HG02973 (cell line): Measurements from ENCODE around the gene NFXL1.
"Not testable (repeated sequence)": the region's sequence is repeated elsewhere in the genome, so short reads cannot be mapped to it uniquely, and the experiment has no call there.

Experiments used
- ATAC-seq: cut with Tn5 transposase; IDR thresholded peaks from one replicate; pipeline ENCODE4 v1.9.1; 2021; ENCODE audit warnings: moderate library complexity; ENCODE audit not compliant: unreplicated experiment

NFXL1 gene

DNA sequence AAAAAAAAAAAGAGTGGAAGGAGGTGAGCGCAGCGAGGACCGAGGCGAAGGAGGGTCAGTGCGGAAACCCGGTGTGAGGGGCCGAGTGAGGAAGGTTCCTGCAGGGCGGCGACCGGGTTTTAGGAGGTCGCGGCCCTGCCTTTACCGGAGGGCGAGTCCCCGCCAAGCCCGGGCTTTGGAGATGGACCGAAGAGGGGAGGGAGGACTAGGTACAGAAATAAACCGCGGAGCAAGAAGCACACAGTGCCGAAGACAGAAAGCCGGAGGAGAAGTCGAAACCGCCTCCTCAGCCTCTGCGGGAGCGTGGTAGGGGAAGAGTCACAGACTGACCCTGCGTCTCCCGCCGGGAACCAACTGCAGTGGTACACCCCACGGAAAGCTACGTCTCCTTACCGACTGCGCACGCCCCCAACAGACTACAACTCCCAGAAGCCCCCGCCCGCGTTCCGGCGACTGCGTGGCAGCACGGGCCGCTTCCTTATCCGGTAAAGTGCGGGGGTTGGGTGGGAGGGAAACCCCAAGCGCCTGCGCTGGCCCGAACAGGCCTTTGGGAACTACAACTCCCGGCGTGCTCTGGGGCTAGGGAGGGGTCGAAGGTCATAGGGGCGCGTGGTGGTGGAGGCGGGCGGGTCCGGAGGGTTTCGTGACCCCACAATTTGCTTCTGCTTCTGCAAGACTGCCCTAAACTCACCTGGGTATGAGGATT, at the start of gene NFXL1:
Gene NFXL1, minus strand, starts transcription at position 364 of the 706 bp plus-strand sequence. CDS start 380 bp downstream, outside the sequence.
- peak; percentile 96 for ATAC-seq

GRCh38 chr4:47954677-47955076, 40.3 kb upstream of the NFXL1 start:
- no peak for ATAC-seq

- no peak for ATAC-seq
Observed at GRCh38 chr4:47954245-47954644, 39.9 kb upstream of the NFXL1 start.

- no peak for ATAC-seq
Observed at GRCh38 chr4:47945930-47946726, 31.7 kb upstream of the NFXL1 start.

GRCh38 chr4:47942081-47942819, 27.9 kb upstream of the NFXL1 start:
- no peak for ATAC-seq

DNA sequence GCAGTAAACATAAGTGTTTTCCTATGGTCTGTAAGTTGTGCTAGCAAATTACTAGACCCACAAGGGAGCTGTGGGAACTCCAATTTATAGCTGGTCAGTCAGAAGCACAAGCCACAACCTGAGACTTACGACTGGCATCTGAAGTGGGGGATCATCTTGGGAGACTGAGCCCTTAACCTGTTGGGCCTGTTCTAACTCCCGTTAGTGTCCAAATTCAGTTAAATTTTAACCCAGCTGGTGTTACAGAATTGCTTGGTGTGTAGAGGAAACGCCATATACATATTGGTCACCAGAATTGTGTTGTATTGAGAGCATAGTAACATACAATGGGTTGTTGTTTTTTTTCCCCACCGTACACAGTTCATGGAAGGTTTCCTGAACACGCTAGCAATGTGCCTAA, 25.1 kb upstream of the NFXL1 start:
- no peak for ATAC-seq

DNA sequence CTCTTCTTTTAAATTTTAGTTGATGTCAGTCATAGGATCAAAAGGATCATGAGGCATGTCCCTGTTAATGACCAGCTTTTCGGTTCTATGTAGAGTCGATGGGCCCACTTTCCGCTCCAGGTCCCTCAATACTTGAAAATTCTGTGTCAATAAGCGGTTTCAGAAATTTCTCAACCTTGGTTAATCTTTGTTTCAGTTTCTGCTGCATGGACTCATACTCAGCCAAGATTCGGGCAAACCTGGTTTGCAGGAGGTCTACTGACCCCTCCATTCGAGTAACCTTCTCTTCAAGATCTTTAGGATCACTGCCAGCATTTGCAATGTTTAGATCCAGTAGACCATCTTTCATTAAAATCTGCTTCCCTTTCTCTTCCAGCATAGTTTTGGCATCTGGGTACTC, 22.0 kb upstream of the NFXL1 start:
- no peak for ATAC-seq

- ATAC-seq: no peak
Observed at GRCh38 chr4:47933840-47934239, 19.5 kb upstream of the NFXL1 start.

GRCh38 chr4:47930971-47931804, 16.8 kb upstream of the NFXL1 start:
- no peak for ATAC-seq

DNA sequence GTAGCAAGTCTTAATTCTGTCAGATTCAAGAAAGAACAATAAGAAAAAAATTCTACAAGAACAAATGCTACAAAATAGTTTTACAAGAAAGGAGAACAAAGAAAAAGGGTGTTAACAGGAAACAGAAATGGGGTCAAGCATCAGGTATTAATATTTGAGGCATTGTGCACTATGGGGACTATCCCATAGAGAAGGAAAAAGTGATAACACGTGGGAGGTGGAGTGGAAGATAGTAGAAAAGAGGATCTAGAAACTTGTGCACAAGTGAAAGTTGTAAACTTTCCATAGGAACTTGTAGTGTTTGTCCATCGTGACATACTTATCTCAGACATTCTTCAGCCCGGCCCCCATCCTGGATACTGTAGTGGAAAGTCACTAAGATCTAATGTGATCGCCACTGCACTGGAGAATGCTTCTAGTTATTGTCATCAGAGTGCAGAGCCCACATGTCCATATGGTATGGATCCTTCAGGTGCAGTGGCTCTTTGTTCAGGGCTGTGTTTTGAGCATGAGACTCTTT, 15.4 kb upstream of the NFXL1 start:
- ATAC-seq: no peak

GRCh38 chr4:47926667-47927258, 12.4 kb upstream of the NFXL1 start:
- peak; percentile 82 for ATAC-seq

DNA sequence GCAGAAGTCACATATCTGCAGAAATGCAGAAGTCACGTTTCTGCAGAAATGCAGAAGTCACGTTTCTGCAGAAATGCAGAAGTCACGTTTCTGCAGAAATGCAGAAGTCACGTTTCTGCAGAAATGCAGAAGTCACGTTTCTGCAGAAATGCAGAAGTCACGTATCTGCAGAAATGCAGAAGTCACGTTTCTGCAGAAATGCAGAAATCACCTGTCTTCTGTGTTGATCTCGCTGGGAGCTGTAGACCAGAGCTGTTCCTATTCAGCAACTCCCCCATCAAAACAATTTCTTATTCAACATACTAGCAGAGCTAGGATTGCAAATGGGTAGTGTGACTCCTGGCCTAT, 8.9 kb upstream of the NFXL1 start:
- ATAC-seq: not testable (repeated sequence)

DNA sequence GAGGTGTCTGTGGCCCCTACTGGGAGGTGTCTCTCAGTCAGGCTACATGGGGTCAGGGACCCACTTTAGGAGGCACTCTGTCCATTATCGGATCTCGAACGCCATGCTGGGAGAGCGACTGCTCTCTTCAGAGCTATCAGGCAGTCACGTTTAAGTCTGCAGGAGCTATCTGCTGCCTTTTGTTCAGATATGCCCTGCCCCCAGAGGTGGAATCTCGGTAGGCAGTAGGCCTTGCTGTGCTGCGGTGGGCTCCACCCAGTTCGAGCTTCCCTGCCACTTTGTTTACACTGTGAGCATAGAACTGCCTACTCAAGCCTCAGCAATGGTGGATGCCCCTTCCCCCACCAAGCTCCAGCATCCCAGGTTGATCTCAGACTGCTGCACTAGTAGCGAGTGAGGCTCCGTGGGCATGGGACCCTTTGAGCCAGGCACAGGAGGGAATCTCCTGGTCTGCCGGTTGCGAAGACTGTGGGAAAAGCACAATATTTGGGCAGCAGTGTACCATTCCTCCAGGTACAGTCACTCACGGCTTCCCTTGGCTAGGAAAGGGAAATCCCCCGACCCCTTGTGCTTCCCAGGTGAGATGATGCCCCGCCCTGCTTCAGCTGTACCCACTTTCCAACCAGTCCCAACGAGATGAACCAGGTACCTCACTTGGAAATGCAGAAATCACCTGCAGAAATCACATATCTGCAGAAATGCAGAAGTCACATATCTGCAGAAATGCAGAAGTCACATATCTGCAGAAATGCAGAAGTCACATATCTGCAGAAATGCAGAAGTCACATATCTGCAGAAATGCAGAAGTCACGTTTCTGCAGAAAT, 8.3 kb upstream of the NFXL1 start:
- not testable (repeated sequence) for ATAC-seq

GRCh38 chr4:47917163-47917562, 2.8 kb upstream of the NFXL1 start:
- not testable (repeated sequence) for ATAC-seq

DNA sequence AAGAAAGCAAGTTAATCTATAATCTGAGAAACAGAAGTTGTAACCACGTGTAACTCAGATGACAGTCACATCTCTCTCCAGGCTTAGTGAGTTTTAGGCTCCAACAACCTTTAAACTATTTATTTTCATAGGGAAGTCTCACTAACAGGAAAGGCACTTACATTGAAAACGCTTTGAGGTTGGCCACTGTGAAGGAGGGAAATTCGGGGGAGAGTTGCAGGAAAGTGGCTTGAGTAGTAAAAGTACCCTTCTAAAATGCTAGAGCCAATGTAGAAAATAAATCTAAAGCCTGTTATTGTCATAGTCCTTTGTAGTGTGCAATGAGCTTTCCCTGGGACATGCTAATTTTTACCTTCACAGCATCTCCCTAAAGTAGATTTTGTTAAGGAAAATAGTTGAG, 995 bp upstream of the NFXL1 start:
- ATAC-seq: no peak

GRCh38 chr4:47914926-47915237, 499 bp upstream of the NFXL1 start:
- ATAC-seq: peak; percentile 17

- peak; percentile 24 for ATAC-seq
Observed at GRCh38 chr4:47913861-47914219, 543 bp downstream of the NFXL1 start.

DNA sequence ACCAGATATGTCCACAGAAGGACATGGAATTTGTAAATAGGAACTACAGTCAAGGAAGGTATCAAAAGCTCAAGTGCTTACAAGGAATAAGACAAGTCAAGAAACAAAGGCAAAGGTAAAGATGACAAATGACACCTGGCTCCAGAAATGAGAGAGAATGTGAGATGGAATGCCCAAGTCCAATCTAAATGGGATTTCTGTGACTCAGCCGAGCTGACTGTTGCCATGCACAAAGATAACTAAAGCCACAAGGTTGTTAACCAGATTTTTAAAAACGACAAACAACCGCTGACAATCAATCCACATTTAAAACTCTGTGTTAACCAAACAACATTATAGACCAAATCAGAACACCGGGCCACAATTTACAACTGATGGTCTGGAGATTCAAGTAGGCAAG, 1.1 kb downstream of the NFXL1 start:
- ATAC-seq: no peak

- ATAC-seq: no peak
Observed at GRCh38 chr4:47907089-47907646, 7.2 kb downstream of the NFXL1 start.
